Activated CD8-positive, alpha-beta memory T cell treated with anti-CD3 and anti-CD28 coated beads, Interleukin-2, amount 10 ng/mL, durations not matched to agents 7 days and 5 days (primary cell): ENCODE data around the gene UGCG. TPM values are rescaled to one million over a fixed set of nuclear protein-coding genes. Genes with fewer than 3 reads are reported as not detected.
"Not testable (repeated sequence)": the region's sequence is repeated elsewhere in the genome, so short reads cannot be mapped to it uniquely, and the experiment has no call there.

Experiments
- ATAC-seq: fragments of 150-1000 bp; cut with Tn5 transposase; one replicate; pipeline ENCODE4 v1.10.0; 2021; ENCODE audit warnings: moderate library complexity
- CTCF ChIA-PET: fragments of 350-600 bp; sonication (Branson Sonifier 250); formaldehyde crosslinking; loops from one replicate; lab custom pipeline; 2021; ENCODE audit warnings: antibody characterized with exemption; lab: Charles Lee
- DNase-seq: peaks from one replicate; pipeline ENCODE4 v3.0.0-alpha.2; 2020
- H3K27ac Mint-ChIP-seq: one replicate; pipeline ENCODE4 v1.8.0; 2021; ENCODE audit warnings: mild to moderate bottlenecking, mixed read lengths
- H3K27me3 Mint-ChIP-seq: one replicate; pipeline ENCODE4 v1.8.0; 2021; ENCODE audit warnings: mixed read lengths
- H3K36me3 Mint-ChIP-seq: one replicate; pipeline ENCODE4 v1.8.0; 2021; ENCODE audit warnings: mild to moderate bottlenecking, mixed read lengths
- H3K4me1 Mint-ChIP-seq: one replicate; pipeline ENCODE4 v1.8.0; 2021; ENCODE audit warnings: mixed read lengths
- H3K4me3 Mint-ChIP-seq: one replicate; pipeline ENCODE4 v1.8.0; 2021; ENCODE audit warnings: mild to moderate bottlenecking, moderate library complexity, mixed read lengths
- H3K9me3 Mint-ChIP-seq: one replicate; pipeline ENCODE4 v1.8.0; 2022; ENCODE audit warnings: low read depth, mixed read lengths
- total RNA-seq, 2 experiments: library from RNA; stranded (reverse); gene quantifications; one replicate each; pipeline ENCODE4 v1.2.3, GENCODE V29; 2021

The UGCG gene
- total RNA-seq, 2 experiments from 2014 or later: 14.4 to 21.6 TPM

DNA sequence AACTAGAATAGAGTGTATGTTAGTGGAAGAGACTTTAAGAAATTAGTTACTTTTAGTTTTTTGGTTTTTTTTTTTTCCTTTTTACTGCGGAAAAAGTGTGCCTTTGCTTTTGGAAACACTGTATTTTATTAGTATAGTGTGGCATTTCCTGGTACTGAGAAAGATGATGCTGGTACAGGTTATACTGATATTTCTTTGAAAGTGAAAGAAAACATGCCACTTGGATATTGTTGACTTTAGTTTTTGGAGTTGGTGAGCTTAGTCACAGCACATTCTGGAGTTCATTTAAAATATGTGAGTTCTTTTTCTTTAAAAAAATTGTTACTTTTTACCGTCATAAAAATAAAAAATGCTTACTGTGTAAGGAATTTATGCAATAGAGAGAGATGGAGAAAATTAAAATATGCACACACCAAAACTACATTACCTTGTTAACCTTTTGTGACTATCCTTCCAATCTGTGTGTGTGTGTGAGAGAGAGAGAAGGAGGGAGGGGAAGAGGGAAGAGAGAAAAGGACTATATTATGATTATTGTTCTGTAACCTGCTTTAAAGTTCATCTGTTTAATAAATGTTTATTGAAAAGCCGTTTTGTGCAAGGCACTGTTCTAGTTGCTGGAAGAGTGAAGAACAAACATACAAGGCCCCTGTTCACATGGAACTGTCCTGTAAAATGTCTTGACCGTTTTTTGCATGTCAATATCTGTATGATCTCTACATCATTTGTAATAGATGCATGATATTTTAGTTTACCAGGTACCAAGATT lies 1.9 kb downstream of the UGCG start:
- no peaks in the 10 kb centered on the region for H3K27me3 Mint-ChIP-seq
- H3K4me1 Mint-ChIP-seq: peaks cover 3% of the 10 kb centered on the region
- no peak overlapping the region for H3K4me3 Mint-ChIP-seq
- CTCF ChIA-PET: interaction anchor here (3.0 kb wide), 1 partner anchor 17 kb away, joined by 15 read pairs; no protein-coding TSS in a partner anchor
- H3K9me3 Mint-ChIP-seq: no peaks in the 10 kb centered on the region
- DNase-seq (no peak), ATAC-seq (peak; percentile 13)
- no peak overlapping the region for H3K27ac Mint-ChIP-seq
- H3K36me3 Mint-ChIP-seq: peaks cover 2% of the 10 kb centered on the region

GRCh38 chr9:111900151-111900857 lies 3.7 kb downstream of the UGCG start:
- no peak for DNase-seq
- Mint-ChIP-seq H3K27me3 (no peaks in the 10 kb centered on the region), H3K4me1 (peaks cover 3% of the 10 kb centered on the region), H3K4me3 (no peak overlapping the region), H3K27ac (no peak overlapping the region), H3K9me3 (no peaks in the 10 kb centered on the region), H3K36me3 (peaks cover 5% of the 10 kb centered on the region)
- CTCF ChIA-PET: interaction anchor here (0.9 to 2.1 kb wide), 2 partner anchors 14 to 15 kb away, joined by 3 to 8 read pairs; no protein-coding TSS in a partner anchor
- no peak for ATAC-seq

DNA sequence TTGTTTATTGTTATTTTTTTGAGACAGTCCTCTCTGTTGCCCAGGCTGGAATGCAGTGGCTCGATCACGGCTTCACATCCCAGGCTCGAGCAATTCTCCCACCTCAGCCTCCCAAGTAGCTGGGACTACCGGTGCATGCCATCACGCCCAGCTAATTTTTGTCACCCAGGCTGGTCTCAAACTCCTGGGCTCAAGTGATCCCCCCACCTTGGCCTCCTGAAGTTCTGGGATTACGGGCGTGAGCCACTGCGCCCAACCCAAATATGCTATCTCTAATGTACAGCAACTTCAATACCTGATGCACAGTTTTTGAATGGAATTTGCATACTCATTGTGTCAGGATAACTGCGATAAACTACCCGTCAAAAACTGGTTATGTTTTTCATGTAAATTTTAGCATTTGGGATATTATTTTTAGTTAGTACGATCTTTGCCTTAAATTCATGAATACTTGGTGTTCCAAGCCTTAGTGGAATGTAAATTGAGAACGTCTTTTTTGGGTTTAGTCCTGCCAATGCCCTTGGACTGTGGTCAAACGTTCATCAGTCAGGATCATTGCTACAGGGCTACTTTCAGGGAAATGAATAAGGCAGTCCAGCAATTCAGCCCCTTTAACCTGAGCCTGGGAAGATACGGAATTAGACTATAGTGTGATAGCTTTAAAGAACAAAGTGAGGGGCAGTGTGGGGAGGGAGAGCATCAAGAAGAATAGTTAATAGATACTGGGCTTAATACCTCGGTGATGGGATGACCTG lies 4.4 kb downstream of the UGCG start:
- peaks cover 1% of the 10 kb centered on the region for H3K4me1 Mint-ChIP-seq
- DNase-seq (no peak), ATAC-seq (no peak)
- H3K27me3 Mint-ChIP-seq: no peaks in the 10 kb centered on the region
- peaks cover 7% of the 10 kb centered on the region for H3K36me3 Mint-ChIP-seq
- CTCF ChIA-PET: interaction anchor here (1.3 to 2.1 kb wide), 2 partner anchors 14 to 140 kb away, joined by 3 to 8 read pairs; no protein-coding TSS in a partner anchor
- H3K27ac Mint-ChIP-seq: no peak overlapping the region
- H3K4me3 Mint-ChIP-seq: no peak overlapping the region
- H3K9me3 Mint-ChIP-seq: no peaks in the 10 kb centered on the region

DNA sequence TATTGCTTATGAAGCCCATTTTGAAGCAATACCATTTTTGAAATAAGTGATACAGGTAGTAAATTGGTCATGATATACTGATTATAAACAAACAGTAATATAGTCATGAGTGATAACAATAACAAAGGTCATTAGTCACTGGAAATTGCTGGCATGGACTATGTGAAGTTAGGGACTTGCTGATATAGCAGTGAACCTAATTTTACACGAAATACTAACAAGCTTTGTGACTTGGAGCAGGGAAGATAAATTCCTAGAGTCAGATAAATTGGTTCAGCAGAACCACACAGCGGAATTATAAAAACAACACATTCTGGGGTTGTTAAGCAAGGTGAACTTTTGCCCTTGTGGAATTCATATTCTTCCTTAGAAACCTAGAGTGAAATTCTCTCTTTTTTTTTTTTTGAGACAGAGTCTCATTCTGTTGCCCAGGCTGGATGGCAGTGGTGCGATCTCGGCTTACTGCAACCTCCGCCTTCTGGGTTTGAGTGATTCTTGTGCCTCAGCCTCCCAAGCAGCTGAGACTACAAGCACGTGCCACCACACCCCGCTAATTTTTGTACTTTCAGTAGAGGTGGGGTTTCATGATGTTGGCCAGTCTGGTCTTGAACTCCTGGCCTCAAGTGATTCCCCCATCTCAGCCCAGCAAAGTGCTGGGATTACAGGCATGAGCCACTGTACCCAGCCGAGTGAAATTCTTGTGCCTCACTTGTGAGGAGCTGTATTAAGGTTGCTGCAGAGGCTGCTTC lies 6.0 kb downstream of the UGCG start:
- H3K27me3 Mint-ChIP-seq: no peaks in the 10 kb centered on the region
- no peak overlapping the region for H3K27ac Mint-ChIP-seq
- CTCF ChIA-PET: interaction anchor here (0.6 to 1.3 kb wide), 2 partner anchors 142 to 172 kb away, joined by 3 read pairs; no protein-coding TSS in a partner anchor
- H3K4me1 Mint-ChIP-seq: no peaks in the 10 kb centered on the region
- peaks cover 12% of the 10 kb centered on the region for H3K36me3 Mint-ChIP-seq
- H3K4me3 Mint-ChIP-seq: no peak overlapping the region
- H3K9me3 Mint-ChIP-seq: no peaks in the 10 kb centered on the region
- ATAC-seq (no peak), DNase-seq (no peak)

DNA sequence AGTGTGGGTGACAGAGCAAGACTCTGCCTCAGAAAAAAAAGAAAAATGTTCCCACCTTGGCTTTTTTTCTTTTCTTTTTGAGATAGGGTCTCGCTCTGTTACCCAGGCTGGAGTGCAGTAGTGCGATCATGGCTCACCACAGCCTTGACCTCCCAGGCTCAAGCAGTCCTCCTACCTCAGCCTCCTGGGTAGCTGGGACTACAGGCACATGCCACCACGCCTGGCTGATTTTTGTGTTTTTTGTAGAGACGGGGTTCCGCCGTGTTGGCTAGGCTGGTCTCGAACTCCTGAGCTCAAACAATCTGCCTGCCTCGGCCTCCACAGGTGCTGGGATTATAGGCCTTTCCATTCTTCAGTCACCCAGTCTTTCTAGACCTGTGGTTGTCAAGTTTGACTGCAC lies 6.9 kb downstream of the UGCG start:
- not testable (repeated sequence) for H3K27ac Mint-ChIP-seq, H3K4me1 Mint-ChIP-seq, H3K9me3 Mint-ChIP-seq, H3K4me3 Mint-ChIP-seq, H3K27me3 Mint-ChIP-seq, DNase-seq, ATAC-seq
- CTCF ChIA-PET: interaction anchor here (1.0 to 1.1 kb wide), 2 partner anchors 18 to 123 kb away, joined by 3 read pairs; no protein-coding TSS in a partner anchor
- peaks cover 12% of the 10 kb centered on the region for H3K36me3 Mint-ChIP-seq

- Mint-ChIP-seq H3K4me3 (no peak overlapping the region), H3K27ac (no peak overlapping the region), H3K36me3 (peaks cover 12% of the 10 kb centered on the region), H3K9me3 (no peaks in the 10 kb centered on the region), H3K27me3 (no peaks in the 10 kb centered on the region), H3K4me1 (peaks cover 4% of the 10 kb centered on the region)
- CTCF ChIA-PET: interaction anchor here (1.0 to 1.1 kb wide), 2 partner anchors 18 to 123 kb away, joined by 3 read pairs; no protein-coding TSS in a partner anchor
- ATAC-seq: no peak
- DNase-seq: no peak
Observed at GRCh38 chr9:111904026-111904425, 7.4 kb downstream of the UGCG start.

DNA sequence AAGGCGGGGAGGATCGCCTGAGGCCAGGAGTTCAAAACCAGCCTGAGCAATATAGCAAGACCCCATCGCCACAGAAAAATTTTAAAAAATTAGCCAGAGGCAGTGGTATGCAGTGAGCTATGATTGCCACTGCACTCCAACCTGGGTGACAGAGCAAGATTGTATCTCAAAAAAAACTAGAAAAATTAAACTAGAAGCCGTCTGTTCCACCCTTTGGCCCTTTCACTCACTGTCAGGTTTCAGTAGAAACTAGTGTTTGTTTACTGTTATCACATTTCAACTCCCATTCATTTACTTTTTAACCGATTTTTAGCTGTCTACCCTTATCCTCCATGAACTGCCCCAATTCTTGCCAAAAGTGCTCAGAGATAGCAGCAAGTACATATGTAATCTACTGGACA lies 8.3 kb downstream of the UGCG start:
- CTCF ChIA-PET: no interaction called here
- Mint-ChIP-seq H3K27me3 (no peaks in the 10 kb centered on the region), H3K27ac (no peak overlapping the region), H3K36me3 (peaks cover 12% of the 10 kb centered on the region), H3K9me3 (no peaks in the 10 kb centered on the region), H3K4me1 (peaks cover 10% of the 10 kb centered on the region), H3K4me3 (no peak overlapping the region)
- no peak for DNase-seq
- no peak for ATAC-seq

GRCh38 chr9:111907147-111907546 lies 10.5 kb downstream of the UGCG start:
- no peak for DNase-seq
- CTCF ChIA-PET: no interaction called here
- no peak overlapping the region for H3K4me3 Mint-ChIP-seq
- no peaks in the 10 kb centered on the region for H3K27me3 Mint-ChIP-seq
- no peaks in the 10 kb centered on the region for H3K9me3 Mint-ChIP-seq
- H3K36me3 Mint-ChIP-seq: peaks cover 12% of the 10 kb centered on the region
- H3K27ac Mint-ChIP-seq: no peak overlapping the region
- no peak for ATAC-seq
- H3K4me1 Mint-ChIP-seq: peaks cover 21% of the 10 kb centered on the region

DNA sequence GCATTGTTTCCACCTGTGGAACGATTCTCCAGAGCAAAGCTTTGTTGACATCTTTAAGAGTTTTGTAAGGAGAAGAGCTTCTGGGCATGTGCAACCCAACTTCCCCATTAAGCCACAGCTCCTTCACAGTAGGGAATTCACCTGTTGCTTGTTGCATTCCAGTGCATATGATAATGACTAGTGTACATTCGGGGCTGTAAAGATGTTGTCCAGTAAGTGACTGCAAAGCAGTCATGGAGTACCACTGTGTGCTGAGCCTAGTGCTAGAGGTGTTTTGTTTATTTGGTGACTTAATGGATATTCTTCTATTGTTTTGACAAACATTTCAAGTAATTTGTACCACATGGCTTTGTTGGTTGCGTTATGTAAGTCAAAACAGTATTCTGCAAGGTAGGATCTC lies 12.8 kb downstream of the UGCG start:
- CTCF ChIA-PET: no interaction called here
- Mint-ChIP-seq H3K36me3 (peaks cover 17% of the 10 kb centered on the region), H3K4me3 (no peak overlapping the region), H3K27ac (no peak overlapping the region), H3K9me3 (no peaks in the 10 kb centered on the region), H3K4me1 (peaks cover 35% of the 10 kb centered on the region), H3K27me3 (peaks cover 3% of the 10 kb centered on the region)
- DNase-seq: no peak
- no peak for ATAC-seq

DNA sequence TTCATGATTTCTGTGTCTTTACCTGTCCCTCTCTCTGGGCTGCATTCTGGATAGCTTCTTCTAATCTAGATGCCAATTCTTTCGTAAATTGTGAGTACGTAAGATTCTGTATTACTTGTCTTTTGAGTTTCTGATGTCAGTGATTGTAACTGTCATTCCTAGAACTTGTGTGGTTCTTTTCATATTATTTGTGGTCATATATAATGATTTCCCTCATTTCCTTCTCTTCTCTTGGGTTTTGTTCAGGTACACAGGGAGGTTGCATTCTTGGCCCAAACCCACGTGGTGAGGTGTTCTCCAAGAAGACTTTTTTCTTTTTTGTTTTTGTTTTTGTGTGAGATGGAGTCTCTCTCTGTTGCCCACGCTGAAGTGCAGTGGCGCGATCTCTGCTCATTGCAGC lies 13.8 kb downstream of the UGCG start:
- Mint-ChIP-seq H3K4me3 (no peak overlapping the region), H3K27me3 (peaks cover 3% of the 10 kb centered on the region), H3K9me3 (no peaks in the 10 kb centered on the region), H3K36me3 (peaks cover 21% of the 10 kb centered on the region), H3K27ac (no peak overlapping the region), H3K4me1 (peaks cover 42% of the 10 kb centered on the region)
- ATAC-seq (no peak), DNase-seq (no peak)
- CTCF ChIA-PET: interaction anchor here (0.5 kb wide), 1 partner anchor 75 kb away, joined by 4 read pairs; no protein-coding TSS in a partner anchor

DNA sequence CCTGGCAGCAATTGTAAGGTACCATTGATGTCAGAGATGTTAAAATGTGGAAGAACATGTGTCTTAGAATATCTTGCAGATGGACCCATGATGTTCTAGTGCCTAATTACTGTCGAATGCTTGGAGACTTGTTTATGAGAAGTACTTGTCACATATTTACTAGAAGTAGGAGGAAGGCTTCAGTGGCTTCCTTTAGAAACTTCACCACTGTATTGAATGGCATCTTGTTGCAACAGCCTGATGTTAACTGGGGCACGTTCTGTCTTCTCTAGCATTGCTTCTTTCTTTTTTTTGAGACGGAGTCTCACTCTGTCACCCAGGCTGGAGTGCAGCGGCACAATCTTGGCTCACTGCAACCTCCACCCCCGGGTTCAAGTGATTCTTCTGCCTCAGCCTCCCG lies 16.5 kb downstream of the UGCG start:
- Mint-ChIP-seq H3K27me3 (peaks cover 3% of the 10 kb centered on the region), H3K4me1 (peaks cover 54% of the 10 kb centered on the region), H3K27ac (no peak overlapping the region), H3K36me3 (peaks cover 27% of the 10 kb centered on the region), H3K9me3 (no peaks in the 10 kb centered on the region), H3K4me3 (no peak overlapping the region)
- no peak for ATAC-seq
- DNase-seq: no peak
- CTCF ChIA-PET: no interaction called here

- H3K9me3 Mint-ChIP-seq: no peaks in the 10 kb centered on the region
- no peak for DNase-seq
- H3K4me1 Mint-ChIP-seq: peaks cover 44% of the 10 kb centered on the region
- CTCF ChIA-PET: interaction anchor here (1.3 to 3.2 kb wide), 4 partner anchors 15 to 160 kb away, joined by 3 to 15 read pairs (median 6); partner anchors contain the start of gene UGCG
- peaks cover 3% of the 10 kb centered on the region for H3K27me3 Mint-ChIP-seq
- ATAC-seq: no peak
- H3K4me3 Mint-ChIP-seq: no peak overlapping the region
- H3K27ac Mint-ChIP-seq: peak overlapping the region; percentile 21
- H3K36me3 Mint-ChIP-seq: peaks cover 32% of the 10 kb centered on the region
Observed at GRCh38 chr9:111914749-111915424, 18.3 kb downstream of the UGCG start.
